Fibroblast of skin of left quadriceps (primary cell): ENCODE measurements around the gene VPS13C.
"Not testable (repeated sequence)": the region's sequence is repeated elsewhere in the genome, so short reads cannot be mapped to it uniquely, and the experiment has no call there.

Source experiments
- DNase-seq, 2 experiments: peaks; one replicate each; pipeline ENCODE4 v3.0.0-alpha.2; 2013; ENCODE audit warnings: low read depth in 2 of 2

Gene VPS13C

DNA sequence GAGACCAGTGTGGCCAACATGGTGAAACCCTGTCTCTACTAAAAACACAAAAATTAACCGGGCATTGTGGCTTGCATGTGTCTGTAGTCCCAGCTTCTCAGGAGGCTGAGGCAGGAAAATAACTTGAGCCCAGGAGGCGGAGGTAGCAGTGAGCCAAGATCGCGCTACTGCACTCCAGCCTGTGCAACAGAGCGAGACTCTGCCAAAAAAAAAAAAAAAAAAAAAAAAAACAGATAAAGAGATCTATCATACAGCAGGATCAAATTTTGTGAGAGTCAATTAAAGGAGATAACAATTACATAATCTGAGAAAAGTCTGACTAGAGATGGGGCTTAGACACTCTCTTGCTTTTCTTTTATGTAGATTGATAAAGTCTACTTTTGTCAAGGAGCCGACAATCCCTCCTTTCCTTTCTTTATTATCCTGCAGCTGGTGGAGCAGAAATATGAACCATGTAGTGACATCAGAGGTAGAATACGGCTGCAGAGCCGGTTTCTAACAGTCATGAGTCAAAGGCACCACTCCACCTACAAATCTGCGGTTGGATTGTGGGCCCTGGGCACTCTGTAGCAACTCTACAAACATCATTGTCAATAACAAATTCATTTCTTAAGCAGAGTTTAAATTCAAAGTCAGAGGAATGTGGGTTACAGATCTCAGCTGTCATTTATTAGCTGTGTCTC is 15.5 kb upstream of the VPS13C start:
- DNase-seq: no peak

DNA sequence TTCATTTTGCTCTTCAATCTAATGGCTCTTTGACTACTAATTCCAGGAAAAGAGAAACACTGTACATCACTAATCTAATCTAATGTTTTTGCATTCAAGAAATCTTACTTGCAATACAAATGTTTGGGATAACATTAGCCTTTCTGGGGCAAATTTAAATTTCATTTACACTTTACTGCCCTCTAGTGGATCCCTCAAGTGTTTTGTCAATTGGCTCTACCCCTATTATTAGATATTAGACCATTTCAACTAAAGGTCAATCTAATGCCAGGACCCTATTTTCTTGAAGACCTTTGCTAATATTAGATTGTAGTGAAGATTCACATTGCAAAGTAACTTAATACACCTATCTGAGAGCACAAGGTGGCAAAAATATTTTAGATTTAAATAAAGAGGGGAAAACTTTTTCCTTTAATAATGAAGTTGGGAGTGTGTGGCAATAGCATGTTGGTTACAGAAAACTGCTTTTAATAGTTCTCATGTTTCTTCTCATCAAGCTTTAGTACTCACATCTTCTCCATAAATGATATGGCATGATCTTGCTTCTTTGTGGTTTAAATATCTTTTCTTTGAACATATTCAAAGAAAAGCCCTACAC is 11.6 kb upstream of the VPS13C start:
- no peak for DNase-seq

GRCh38 chr15:62069551-62069950 is 9.3 kb upstream of the VPS13C start:
- DNase-seq: no peak

DNA sequence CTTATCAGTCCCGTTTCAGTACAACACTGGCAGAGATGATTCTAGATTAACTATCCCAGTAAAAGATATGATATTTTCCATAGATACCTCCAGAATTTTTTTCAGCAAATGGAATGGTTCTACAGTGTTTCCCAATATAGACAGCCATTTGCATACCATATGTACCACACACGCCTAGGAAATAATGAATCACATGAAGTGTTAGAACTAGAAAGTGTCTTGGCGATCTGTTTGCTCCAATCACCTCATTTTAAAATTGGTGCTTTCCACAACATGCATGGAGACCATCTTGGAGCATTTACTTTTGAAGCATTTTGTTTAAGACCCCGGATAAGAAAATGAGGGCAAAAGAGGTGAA is 8.5 kb upstream of the VPS13C start:
- DNase-seq: no peak

- no peak for DNase-seq
Measured at GRCh38 chr15:62068071-62068809, 8.0 kb upstream of the VPS13C start.

GRCh38 chr15:62067448-62068044 is 7.3 kb upstream of the VPS13C start:
- no peak for DNase-seq

DNA sequence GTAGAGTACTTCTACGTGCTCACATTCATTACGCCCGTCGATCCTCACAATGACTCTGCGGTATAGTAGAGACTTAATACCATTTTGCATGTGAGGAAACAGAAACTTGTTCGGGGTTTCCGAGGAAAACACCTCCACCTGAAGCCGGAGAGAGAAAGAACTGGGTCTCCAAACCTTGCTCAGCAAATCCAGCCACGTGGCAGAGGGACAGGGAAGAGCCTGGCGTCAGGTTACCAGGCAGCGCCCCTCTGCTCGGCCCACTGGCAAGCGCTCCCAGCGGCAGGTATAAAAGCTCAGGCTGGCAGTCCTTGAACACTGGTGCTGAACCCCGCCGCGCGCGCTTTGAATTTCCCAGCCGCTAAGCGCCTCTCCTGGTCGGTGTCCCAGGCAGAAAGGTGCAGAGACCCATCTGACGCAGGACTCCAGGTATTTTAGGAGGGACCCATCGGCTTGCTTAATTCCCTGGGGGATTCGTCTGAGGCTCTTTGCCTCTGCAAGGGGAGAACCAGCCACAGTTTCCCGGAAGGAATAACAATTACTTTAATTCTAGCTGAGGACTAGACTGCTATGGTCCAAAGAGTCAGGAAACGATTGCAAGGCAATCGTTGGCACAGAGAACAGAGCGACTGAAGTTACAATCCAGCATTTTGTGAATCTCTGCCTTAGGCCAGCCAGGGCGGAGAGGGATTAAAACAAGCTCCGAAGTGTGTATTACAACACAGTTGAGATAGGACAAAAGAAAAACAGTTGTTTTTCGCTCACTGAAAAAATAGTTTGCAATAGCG is 6.6 kb upstream of the VPS13C start, which contains the start of gene C2CD4A:
Gene C2CD4A, plus strand, starts transcription at position 315 of the 785 bp plus-strand sequence. CDS start 637 bp downstream, outside the sequence.
- no peak for DNase-seq

GRCh38 chr15:62063825-62064635 is 3.8 kb upstream of the VPS13C start:
- DNase-seq: no peak

- DNase-seq: no peak
Measured at GRCh38 chr15:62060896-62061280, 641 bp upstream of the VPS13C start.

DNA sequence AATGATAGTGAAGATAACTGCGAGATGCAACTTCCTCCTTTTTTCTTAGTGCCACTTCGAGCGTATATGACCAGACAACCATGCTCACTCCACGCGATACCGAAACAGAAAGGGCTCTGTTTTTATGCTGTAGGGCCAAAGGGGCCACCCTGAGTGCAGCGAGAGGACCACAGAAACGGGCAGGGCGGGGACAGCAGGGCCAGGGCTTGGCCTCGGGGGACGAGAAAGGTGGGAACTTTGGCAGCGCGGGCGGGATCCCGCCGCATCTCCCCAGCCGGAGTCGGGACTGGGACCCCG is 483 bp downstream of the VPS13C start:
- DNase-seq: no peak

GRCh38 chr15:62059108-62059815 is 985 bp downstream of the VPS13C start:
- no peak for DNase-seq

DNA sequence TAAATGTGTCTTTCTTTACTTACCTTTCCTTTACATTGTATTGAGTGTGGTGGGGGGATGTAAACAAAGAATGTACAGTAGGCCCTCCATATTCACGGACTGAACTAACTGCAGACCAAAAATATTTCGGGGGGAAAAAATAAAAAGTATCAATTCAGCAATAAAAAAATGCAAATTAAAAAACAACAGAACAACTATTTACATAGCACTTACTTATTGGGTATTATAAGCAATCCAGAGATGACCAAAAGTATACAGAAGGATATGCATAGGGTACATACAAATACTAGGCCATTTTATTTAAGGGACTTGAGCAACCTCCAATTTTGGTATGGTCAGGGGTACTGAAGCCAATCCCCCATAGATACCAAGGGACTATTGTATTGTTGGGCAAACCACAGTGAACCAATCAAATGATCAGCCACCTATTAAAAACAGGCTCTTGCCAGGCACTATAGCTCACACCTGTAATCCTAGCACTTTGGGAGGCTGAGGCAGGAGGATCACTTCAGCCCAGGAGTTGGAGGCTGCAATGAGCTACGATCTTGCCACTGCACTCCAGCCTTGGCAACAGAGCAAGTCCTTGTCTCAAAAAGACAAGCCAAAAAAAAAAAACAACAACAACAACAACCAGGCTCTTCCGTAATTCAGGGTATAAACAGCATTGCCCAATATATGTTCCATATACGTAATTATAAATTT is 1.8 kb downstream of the VPS13C start:
- DNase-seq: no peak

DNA sequence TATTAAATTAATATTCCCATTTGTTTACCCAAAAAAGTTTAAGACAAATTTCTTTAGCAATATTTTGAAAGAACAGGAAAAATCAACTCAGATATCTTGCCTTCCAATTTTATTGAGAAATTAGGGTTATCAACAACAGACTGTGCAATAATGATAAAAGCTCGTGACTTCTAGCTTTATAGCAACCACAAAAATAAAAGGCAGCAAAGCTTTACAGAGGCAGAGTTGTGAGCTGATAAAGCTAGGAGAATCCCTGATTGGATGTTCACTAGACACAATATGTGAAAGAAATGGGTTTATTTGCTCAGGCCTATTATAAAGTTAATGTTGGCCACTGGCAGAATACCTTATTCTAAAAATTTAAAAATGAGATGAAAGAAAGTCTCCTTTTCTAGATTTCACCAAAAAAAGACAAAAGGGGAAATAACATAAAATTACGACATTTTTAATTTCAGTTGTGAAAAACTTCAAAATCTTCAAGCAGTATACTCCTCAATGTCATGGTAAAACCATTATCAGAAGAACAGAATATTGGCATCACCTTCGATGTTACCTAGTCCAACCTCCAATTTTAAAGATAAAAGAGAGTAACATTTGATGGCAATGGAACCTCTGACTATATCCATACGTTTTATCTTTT is 2.8 kb downstream of the VPS13C start:
- DNase-seq: no peak

DNA sequence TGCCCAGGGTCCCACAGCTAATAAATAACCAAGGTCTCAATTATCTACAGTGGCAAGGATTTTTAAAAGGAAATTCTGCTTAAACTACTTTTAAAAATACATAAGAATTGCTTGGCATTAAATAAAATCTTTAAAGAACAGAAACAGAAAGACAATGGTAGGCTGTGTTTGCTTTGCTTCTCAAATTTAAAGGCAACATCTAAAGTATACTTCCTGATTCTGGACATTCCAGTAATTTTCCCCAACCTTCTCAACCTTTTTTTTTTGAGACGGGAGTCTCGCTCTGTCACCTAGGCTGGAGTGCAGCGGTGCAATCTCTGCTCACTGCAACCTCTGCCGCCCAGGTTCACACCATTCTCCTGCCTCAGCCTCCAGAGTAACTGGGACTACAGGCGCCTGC is 5.3 kb downstream of the VPS13C start:
- no peak for DNase-seq

- DNase-seq: no peak
Measured at GRCh38 chr15:62053439-62054085, 6.7 kb downstream of the VPS13C start.

- DNase-seq: no peak
Measured at GRCh38 chr15:62052713-62053112, 7.5 kb downstream of the VPS13C start.

- DNase-seq: no peak
Measured at GRCh38 chr15:62051166-62051565, 9.1 kb downstream of the VPS13C start.

GRCh38 chr15:62050115-62050514 is 10.1 kb downstream of the VPS13C start:
- no peak for DNase-seq

- DNase-seq: not testable (repeated sequence)
Measured at GRCh38 chr15:62048254-62048653, 12.0 kb downstream of the VPS13C start.
